ENCODE measurements around the gene PIK3R5.

DNA sequence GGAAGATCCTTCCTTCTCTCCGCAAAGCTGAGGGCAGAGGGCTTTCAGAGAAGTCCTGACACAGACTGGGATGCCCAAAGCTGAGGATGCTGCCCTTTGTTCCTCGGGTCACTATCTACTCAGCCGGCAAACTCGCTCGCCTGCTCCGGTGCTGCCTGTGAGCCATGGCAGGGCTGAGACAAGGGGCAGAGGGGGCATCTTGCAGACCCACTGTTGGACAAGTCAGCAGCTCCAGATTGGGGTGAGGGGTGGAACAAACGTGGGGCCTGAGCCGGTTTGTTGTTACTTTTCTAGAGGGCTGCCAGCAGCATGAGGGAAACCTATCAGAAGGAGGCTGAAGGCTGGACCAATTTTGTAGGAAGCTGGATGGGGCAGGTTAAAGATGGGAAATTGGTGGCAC lies 51.0 kb downstream of the PIK3R5 start:
- TF ChIP-seq, protein P1, sequence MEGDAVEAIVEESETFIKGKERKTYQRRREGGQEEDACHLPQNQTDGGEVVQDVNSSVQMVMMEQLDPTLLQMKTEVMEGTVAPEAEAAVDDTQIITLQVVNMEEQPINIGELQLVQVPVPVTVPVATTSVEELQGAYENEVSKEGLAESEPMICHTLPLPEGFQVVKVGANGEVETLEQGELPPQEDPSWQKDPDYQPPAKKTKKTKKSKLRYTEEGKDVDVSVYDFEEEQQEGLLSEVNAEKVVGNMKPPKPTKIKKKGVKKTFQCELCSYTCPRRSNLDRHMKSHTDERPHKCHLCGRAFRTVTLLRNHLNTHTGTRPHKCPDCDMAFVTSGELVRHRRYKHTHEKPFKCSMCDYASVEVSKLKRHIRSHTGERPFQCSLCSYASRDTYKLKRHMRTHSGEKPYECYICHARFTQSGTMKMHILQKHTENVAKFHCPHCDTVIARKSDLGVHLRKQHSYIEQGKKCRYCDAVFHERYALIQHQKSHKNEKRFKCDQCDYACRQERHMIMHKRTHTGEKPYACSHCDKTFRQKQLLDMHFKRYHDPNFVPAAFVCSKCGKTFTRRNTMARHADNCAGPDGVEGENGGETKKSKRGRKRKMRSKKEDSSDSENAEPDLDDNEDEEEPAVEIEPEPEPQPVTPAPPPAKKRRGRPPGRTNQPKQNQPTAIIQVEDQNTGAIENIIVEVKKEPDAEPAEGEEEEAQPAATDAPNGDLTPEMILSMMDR (IDR thresholded peaks at IDR 0.05), result no peak
- TF ChIP-seq POLR2A (IDR thresholded peaks at IDR 0.05), result no peak

Data from lower leg skin (tissue), 3 donors.